ENCODE data around the gene TSR1.

GRCh38 chr17:2277429-2278170 lies 58.7 kb downstream of the TSR1 start:
- TF ChIP-seq POLR2AphosphoS5 (IDR thresholded peaks at IDR 0.05; ENCODE audit: low read depth, low read length): no peak
- TF ChIP-seq REST (IDR thresholded peaks at IDR 0.05; ENCODE audit: insufficient read depth in 1 of 2, low read depth in 2 of 2, low read length in 2 of 2): no peak
- TF ChIP-seq SIN3A (IDR thresholded peaks at IDR 0.05; ENCODE audit: borderline replicate concordance, insufficient read depth, low read length): no peak
- TF ChIP-seq TAF1 (IDR thresholded peaks at IDR 0.05; ENCODE audit: borderline replicate concordance, insufficient read depth, low read length): no peak
